Stimulated activated CD4-positive, alpha-beta T cell treated with anti-CD3 and anti-CD28 coated beads, Interleukin-1b, Interleukin-23, amount 100 ng/mL, for 48 hours (primary cell): ENCODE data around the gene SLC23A2.
"Not testable (repeated sequence)": the region's sequence is repeated elsewhere in the genome, so short reads cannot be mapped to it uniquely, and the experiment has no call there.

ENCODE experiments used
- DNase-seq: peaks from one replicate; pipeline ENCODE4 v3.0.0-alpha.2; 2020

SLC23A2 gene

DNA sequence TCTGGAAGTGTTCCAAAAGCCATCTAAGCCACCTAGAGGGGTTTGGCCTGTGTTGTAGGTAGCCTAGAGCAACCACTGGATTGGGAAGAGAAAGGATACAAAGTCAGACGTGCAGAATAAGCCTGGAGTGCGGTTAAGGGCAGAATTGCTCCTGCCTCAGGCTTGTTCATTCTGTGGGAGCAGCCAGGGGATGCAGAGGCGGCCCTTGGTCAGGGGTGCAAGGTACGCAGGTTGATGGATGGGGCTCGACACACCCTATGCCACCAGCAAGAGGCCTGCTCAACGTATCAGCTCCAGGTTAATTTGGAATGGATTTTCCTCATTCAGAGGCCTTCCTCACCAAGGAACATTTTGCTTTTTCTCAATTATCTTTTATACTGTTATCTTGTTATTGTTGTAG, 129.8 kb downstream of the SLC23A2 start:
- DNase-seq, result no peak

DNA sequence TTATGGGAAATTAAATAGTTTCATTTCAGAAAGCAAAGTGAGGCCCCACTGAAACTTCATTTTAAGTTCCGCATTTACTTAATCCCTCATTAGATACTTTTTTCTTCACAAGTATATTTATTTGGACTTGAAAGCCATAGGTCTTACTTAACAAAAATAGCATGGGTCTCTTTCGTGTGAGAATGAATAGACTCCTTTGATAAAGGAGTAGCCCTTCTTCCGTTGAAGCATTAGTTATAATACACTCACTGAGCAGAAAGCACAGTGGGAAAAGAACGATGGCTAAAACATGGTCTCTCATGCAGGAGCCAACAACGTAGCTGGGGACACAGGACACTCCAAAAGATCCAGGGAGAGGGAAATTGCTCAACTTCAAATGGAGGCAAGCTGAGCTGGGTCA, 130.4 kb downstream of the SLC23A2 start:
- DNase-seq, result no peak

DNA sequence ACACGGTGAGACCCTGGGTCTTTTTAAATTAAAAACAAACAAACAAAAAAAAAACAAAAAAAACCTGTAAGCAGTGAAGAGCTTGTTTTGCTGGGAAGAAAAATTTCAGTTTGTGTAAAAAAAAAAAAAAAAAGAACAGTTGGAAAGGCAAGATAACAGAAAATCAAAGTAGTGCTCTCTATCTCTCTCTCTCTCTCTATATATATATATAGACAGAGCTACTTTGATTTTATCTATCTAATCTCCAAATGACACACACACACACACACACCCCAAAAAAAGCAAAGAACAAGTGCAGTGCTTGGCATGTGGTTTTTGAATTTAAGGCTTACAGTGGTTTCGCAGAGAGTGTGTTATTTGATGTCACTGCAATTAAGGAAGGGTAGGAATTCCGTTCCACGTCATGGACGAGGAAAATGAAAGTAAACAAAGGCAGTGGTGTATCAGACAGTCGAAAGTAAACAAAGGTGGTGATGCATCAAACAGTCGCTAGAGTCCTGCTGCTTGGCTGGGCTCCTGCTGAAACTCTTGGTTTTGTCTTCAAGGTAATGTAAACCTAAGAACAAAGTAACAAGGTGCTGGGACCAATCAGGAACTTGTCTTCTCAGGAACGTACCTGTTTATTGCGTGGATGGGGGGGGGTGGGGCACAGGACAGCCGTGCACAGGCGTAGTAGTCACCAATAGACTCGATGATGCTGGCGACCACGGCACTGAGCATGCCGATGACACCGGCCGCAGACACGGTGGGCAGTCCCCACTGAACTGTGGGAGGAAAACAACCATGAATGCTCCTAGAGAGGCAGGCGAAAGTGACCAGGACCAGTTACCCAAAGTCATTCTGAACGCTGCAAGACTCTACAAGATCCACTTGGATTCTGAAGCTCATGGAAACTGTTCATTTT, 131.8 kb downstream of the SLC23A2 start:
- no peak for DNase-seq

DNA sequence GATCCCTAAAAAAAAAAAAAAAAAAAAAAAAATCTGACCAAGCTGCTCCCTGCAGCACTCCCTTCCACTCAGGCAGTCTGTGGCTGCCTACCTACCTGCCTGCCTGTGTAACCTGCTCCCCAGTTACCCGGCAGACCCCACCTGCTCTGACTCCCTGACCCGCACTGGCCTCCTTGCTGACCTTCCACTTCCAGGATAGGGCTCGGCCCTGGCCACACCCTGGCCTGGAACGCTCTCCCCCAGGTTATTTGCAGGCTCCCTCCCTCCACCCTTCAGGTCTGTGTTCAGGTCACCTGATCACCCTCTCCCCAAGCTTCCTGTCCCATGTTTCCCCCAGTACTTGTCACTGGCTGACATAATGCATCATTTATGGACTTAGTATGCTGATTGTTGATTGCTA, 134.3 kb downstream of the SLC23A2 start:
- no peak for DNase-seq

DNA sequence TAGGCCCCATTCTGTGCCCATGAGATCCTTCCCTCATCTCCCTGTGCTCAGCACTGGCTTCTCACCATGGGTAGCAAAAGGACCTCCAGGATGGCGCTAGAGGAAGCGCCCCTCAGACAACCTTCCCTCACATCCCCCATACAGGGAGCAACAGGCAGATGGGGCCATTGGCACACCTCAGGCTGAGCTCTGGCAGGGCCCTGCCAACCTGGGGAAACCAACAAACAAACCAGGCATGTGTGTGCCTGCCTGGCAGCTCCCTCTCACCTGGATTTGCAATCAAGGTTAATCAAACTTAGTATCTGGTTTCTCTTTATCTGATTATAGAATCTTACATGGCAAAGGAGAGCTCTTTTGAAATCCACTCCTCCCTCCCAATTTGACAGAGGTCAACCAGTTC, 134.9 kb downstream of the SLC23A2 start:
- DNase-seq, result no peak

DNA sequence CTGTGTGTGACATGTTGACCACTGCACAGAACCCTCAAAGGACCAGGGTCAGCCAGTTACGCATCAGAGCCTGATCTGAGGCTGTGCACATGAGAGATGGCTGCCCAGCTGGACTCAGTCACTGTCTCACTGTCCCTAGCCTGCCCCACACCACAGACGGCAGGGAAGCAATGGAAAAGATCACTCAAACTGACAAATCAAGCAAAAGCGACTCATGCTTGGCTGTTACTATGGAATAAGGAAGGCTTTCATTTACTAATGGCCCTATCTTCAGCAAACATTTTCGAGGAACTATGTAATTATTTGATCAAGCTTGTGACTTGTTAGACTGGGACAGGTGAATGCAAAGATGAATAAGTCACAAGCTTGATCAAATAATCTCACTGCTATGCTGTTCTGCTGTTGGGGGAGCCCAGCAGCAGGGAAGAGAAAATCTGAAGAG, 137.0 kb downstream of the SLC23A2 start:
- DNase-seq, result no peak

DNA sequence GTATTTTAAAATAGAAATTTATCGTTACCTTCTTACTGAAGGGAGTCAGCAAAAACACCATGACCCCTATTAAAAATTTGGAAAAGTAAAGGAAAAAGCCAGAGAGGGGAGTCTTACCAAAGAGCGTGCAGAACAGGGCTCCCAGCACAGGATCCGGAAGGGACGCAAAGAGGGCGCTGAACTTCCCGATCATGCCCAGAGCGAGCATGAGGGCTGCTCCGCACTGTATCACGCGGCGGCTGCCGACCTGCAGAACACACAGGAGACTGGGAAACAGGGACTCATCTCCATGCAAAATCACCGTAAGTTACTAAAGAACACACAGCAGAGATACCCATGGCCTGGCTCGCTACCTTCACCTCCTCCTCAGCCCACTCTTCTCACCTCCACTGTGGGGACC, 138.6 kb downstream of the SLC23A2 start:
- no peak for DNase-seq

DNA sequence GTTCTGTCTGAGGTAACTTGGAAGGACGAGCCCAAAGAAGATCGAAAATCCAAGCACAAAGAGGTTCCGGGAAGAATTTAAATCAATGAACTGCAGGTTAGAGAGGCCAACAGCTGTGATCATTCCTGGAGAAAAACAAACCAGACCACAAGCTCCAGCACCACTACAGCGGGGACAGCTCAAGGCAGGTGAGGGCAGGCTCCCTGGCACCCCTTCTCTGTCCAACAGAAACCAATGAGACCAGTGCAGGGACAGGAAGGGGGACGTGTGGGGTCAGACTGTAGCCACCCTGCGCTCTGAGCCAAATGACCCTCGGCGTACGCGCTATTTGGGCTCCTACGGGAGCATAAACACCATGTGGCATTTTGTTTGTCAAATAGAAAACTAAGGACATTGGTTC, 139.3 kb downstream of the SLC23A2 start:
- DNase-seq, result no peak

DNA sequence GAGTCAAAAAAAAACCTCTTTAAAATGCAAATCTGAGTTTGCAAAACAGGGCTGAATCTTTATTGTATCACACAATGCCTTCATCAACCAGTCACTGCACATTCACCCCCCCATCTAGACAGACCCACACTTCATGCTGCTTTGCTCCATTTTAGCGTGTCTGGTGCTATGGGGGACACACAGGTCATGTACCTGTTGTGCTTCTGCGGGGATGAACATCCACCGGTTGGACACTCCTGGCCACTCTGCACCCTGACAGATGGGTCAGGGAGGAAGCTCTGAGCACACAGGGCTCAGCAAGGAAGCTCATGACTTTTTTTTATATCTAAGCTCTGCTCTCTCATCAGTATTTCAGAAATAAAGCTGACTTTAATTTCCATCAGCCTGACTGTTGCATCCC, 143.3 kb downstream of the SLC23A2 start:
- DNase-seq, result no peak

DNA sequence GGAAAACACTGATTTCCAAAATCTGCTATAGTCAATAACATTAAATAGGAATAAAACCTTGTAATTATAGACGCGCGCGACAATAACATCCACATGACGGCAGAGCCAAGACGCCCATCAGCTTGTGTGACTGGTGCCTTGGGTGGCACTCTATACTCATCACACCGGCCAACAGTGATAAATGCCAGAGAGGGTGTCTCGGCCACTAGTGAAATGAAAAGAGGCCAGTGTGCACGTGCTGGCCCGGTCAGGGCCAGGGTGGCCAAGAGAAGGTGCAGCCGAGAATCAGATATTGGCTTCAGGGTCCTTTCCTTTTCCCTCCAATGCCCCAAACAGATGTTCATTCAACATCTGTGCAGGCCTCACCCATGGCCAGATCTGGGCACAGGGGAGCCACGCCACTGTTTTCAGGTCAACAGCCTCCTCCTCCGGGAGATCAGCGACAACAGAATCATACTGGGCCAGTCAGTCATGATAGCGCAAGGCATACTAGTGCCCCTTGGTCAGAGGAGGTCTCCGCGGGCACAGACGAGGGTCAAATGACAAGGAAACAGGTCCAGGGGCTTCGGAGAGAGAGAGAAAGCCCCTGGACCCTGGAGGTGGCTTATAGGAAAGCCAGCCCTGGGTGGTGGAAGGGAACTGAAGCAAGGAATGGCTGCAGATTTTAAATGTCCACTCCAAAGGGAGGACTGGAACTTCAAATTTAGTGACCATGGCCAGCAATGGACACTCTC, 145.1 kb downstream of the SLC23A2 start:
- DNase-seq, result no peak

DNA sequence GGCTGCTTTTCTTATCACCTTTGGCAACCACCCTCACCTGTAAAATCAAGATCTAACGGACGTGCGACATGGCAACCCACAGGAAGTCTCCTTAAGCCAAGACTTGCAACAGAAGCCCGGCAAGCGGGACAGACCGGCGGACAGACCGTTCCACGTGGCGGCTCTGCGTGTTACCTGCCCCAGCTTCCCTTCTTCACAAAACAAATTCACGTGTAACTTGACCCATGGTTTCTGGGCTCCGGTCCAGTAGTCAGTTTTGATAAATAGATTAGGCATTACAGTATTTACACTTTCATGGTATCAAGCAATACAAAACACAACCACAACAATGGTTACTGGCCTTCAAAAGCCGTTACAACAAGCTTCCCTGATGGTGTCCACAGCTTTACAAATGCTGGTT, 145.8 kb downstream of the SLC23A2 start:
- DNase-seq, result no peak

DNA sequence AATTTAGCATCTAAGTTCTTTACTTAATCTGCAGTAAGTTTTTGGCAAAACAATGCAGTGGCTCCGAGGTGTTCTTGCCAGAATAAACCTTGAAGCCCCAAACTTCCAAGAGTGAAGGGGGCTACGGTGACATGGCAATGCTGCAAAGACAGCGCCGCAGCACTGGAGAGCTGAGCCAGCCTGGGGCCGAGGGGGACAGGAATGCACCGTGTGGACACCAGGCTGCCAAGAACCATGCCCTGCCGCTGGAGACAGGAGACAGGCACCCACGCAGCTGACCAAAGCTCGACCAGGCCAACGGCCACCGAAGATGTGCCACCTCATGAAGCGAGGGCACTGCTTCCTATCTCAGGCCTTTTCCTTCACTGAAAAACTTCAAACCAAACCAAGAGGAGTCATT, 146.2 kb downstream of the SLC23A2 start:
- DNase-seq, result no peak

DNA sequence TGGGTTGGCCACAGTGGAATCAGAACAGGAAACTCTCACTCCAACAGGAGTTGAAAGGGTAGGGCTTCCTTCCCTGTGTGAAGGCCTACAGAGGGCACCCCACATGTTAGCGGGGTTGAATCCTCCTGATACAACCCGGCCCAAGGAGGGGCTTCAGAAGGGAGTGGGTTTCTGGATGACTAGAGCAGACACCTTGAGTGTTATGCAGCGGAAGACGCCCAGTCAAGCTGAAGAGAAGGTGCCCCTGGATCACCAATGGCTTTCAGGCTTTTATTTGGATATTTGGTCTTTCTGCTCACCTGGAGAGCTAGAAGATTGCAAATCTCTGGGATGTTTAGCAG, 146.8 kb downstream of the SLC23A2 start:
- no peak for DNase-seq

DNA sequence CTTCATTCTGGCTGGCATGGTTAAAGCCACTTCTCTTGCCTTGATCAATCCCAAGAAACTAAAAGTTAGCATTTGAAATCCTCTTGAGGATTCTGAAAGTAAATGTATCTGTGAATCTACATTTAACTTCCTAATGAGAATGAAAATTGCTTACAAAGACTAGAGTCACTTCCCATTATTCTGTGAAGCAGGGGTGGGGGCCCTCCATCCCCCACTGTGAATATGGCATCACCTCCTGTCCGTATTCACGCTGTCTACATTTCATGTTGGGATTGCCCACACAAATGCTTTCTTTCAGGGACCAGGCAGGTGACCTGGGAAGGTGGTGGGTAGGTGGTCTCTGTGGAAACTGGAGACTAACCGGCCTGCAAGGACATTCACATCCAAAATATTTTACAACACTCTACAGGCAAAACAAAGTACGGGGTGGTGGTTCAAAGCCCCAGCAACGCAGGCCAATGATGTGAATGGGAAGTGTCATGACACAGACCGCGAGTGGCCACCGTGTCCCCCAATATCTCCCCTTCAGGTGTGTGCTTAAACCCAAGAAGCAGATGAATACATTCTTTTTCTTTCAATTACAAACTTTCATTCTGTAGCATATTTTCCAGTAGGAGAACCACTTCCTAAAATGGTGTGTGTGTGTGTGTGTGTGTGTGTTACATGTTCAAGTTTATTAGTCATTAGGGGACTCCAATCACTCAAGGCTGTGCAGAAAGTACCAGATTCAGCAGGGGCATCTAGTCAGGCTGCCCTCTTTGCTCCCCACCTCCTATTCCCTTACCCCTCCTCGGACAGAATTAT, 147.4 kb downstream of the SLC23A2 start:
- no peak for DNase-seq

DNA sequence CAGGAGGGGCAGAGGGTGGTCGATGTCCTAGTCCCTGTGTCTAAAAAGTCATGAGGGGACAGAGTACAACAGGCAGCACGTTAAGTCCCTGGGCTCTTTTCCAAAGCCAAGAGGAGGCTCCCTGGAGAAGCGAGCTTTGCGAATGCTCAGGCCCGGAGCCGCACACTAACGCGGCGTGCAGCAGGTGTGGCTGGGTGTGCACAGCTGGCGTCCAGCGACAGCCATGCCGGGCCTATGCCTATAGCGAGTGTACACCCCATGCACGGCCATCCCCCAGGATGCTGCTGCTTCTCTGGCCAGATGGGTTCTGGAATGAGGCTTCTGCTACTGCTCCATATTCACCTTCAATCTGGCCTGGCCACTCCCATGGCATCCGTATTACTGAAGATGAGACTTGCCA, 148.3 kb downstream of the SLC23A2 start:
- no peak for DNase-seq

DNA sequence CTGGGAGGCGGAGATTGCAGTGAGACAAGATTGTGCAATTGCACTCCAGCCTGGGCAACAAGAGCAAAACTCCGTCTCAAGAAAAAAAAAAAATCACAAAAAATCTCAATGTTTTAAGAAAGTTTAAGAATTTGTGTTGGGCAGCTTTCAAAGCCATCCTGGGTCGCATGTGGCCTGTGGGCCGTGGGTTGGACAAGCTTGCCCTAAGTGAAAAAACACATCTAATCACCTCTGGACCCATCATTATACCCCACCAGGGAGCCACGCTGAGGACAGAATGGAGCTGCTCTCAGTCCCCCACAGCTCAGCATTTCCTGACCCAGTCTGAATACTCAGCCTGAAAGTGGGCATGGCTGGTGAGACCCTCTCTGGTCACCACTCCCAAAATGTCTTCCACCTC, 150.3 kb downstream of the SLC23A2 start:
- DNase-seq, result no peak

DNA sequence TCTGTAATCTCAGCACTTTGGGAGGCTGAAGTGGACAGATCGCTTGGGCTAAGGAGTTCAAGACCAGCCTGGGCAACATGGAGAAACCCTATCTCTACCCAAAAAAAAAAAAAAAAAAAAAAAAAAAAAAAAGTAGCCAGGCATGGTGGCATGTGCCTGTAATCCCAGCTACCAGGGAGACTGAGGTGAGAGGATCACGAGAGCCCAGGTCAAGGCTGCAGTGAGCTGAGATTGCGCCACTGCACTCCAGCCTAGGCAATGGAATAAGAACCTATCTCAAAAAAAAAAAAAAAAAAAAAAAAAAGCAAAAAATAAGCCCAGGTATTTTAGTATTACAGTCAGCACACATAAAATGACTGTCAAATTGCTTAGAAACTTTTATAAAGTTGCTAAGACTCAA, 152.5 kb downstream of the SLC23A2 start:
- DNase-seq, result not testable (repeated sequence)

DNA sequence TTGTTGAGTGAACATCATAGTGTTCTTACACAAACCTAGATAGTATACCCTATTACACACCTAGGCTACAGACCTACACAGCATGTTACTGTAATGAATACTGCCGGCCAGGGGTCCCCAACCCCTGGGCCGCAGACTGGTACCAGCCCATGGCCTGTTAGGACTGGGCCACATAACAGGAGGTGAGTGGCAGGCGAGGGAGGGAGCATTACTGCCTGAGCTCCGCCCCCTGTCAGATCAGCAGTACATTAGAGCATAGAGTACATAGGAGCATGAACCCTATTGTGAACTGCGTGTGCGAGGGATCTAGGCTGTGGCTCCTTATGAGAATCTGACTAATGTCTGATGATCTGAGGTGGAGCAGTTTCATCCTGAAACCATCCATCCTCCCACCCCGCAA, 153.3 kb downstream of the SLC23A2 start:
- no peak for DNase-seq

DNA sequence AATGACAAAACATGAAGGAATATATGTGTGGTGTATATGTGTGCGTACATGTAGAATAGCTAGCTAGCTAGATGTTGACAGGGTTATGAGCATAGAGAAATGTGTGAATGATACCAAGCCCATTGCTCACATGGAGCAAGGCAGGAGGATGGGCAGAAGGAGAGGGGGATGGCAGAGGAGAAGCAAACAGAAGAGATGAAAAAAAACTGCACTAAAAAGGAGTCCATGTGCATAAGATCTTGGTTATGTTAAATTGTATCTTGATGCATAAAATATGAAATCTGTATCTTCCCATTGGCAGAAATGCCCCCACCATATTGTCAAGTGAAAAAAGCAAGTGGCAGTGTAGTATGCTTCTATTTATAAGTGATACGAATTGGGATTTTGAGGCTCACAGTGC, 154.5 kb downstream of the SLC23A2 start:
- no peak for DNase-seq

DNA sequence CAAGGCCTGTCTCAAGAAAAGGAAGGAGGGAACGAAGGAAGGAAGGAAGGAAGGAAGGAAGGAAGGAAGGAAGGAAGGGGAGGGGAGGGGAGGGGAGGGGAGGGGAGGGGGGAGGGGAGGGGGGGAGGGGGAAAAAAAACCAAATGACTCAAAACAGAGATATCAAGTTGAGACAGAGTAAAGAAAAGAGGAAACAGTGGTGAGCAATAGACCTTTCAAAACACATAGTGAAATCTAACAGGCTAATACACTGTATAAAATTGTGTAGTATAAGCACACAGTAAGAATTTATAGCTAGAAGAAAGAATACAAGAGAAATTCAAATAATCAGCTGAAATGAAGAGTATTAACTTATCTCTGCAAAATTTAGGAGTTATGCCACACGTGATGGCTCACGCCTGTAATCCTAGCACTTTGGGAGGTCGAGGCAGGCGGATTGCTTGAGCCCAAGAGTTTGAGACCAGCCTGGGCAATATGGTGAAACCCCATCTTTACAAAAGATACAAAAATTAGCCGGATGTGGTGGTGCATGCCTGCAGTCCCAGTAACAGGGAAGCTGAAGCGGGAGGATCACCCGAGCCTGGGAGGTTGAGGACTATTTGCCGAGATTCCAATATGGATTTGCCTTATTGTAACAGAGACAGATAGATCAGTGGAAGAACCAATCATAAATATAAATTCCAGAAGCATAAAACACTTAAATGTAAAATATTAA, 156.4 kb downstream of the SLC23A2 start:
- DNase-seq, result no peak

DNA sequence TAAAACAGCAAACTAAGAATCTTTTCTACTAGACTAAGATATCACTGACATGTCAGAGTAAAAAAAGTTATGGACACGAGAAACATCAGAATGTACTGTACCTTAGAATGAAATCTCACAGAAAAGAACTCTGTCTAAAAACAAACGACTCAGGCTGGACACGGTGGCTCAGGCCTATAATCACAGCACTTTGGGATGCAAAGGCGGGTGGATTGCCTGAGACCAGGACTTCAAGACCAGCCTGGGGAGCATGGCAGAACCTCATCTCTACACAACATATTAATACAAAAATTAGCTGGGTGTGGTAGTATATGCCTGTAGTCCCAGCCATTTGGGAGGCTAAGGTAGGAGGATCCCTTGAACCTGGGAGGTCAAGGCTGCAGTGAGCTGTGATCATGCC, 157.0 kb downstream of the SLC23A2 start:
- no peak for DNase-seq

DNA sequence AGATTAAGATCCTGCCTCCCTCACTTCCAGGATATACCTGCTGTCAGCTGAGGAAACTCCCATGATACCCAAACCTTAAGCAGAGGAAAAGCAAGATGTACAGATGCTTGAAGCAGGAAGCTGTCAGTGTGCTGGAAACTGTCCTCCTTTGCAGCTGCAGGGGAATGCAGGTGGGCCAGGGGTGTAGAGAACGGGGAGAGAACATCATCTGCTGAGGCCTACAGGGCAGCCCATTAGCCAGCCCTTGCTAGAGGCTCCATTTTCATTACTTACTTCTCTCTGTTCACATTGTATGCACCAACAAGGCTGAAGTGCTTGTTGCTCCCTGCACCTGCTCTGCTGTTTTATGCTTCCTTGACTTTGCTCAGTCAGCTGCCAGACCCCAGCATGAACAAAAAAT, 160.5 kb downstream of the SLC23A2 start:
- no peak for DNase-seq

DNA sequence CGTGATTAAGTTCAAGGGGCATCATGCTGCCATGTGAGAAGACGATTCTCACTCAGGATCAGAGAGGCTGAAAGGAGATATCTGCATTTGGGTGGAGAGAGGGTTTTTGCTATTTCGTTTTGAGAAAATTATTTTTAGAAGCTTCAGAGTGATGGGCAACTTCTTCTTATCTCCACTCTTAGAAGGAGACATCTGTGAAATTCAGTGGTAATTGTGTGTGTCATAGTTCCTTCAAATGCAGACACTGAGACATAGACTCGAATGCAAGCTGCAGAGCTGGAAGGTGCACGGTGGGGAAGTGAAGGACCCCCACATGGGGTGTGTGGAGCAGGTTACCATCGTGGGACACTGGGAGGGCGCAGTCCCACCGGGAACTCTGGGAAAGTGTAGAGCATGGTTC, 162.8 kb downstream of the SLC23A2 start:
- no peak for DNase-seq
